ENCODE results near the gene KCNH1. TPM values are rescaled to one million over a fixed set of nuclear protein-coding genes. Genes with fewer than 3 reads are reported as not detected.

KCNH1 gene
- polyA plus RNA-seq, 2 donors, result 0.06 to 0.08 TPM

DNA sequence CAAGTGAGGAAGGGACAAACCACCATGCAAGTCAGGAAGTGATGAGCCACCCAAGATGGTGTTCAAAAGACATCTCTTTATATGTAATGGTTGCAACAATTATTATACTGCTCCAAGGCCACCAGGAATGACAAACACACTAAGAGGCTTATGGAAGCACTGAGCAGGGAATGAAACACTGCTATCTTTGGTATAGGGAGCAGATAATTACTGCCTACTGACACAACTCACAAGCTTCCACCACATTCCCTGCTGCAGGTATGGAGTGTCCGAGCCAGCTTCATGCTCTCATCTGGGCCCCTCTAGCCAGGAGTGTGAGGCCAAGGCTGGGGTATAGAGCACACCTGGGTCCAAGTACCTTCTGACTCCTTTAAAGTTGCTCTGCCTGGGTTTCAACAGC lies 433.9 kb downstream of the KCNH1 start:
- H3K9me3 ChIP-seq (ENCODE audit: control insufficient read depth in 2 of 2, insufficient read depth in 1 of 2, low read depth in 1 of 2, low read length in 1 of 2), result no peaks in the 10 kb centered on the region
- no peaks in the 10 kb centered on the region for H3K36me3 ChIP-seq (ENCODE audit: control insufficient read depth in 2 of 2, insufficient read depth in 2 of 2, low read length in 1 of 2)
- H3K4me1 ChIP-seq (ENCODE audit: control insufficient read depth in 2 of 2, insufficient read depth in 2 of 2, low read length in 1 of 2), result peaks cover 0 to 3% of the 10 kb centered on the region in 2 donors
- no peaks in the 10 kb centered on the region for H3K27me3 ChIP-seq (ENCODE audit: control insufficient read depth in 1 of 2, insufficient read depth in 2 of 2, low read length in 2 of 2)
- WGBS, 2 donors, result 82 to 84% methylated on average over 1 of the region's 1 CpG
- no peak overlapping the region for H3K4me3 ChIP-seq (ENCODE audit: low read depth in 1 of 2, low read length in 2 of 2)
- no peak overlapping the region for H3K27ac ChIP-seq (ENCODE audit: low read depth in 2 of 2, low read length in 1 of 2)

DNA sequence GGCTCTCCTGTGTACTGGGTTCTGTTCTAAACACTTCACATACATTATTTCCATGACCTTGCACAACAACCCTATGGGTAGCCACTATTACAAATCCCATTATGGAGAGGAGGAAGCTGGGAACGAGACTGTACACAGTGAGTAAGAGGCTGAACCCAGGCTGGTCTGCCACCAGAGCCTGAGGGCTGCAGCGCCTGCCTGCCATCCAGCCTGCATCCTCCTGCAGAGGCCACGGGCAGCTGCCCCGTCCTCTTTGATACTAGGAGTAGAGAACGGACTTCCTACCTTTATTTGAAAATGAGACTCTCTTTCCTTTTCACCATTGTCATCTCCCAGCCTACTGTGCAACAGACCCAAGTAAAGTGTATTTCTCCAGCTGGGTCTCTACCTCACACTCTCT lies 435.3 kb downstream of the KCNH1 start:
- 84 to 96% methylated on average over 5 of the region's 5 CpGs for WGBS, 2 donors

DNA sequence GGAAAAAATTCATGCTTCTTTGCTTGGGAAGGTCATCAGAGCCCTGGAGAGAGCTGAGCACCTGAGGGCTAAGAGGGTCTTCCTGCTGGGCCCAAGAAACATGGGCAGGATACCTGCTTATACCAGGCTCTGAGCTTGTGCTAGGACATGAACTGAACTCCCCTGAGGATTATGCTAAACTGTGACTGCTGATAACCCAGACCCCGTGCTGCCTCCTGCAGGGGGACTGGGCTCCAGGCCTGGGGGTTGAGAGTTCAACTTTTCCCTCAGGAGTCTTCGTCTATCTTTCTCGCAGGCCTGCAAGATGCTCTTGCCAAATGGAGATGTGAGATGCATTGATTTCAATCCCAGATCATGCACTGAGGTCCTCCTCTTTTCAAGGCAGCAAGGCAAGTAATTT lies 436.8 kb downstream of the KCNH1 start:
- WGBS, 2 donors, result 75 to 78% methylated on average over 3 of the region's 3 CpGs
- H3K36me3 ChIP-seq (ENCODE audit: control insufficient read depth in 2 of 2, insufficient read depth in 2 of 2, low read length in 1 of 2), result no peaks in the 10 kb centered on the region
- no peak overlapping the region for H3K4me3 ChIP-seq (ENCODE audit: low read depth in 1 of 2, low read length in 2 of 2)
- H3K27ac ChIP-seq (ENCODE audit: low read depth in 2 of 2, low read length in 1 of 2), result no peak overlapping the region
- no peaks in the 10 kb centered on the region for H3K27me3 ChIP-seq (ENCODE audit: control insufficient read depth in 1 of 2, insufficient read depth in 2 of 2, low read length in 2 of 2)
- peaks cover 0 to 3% of the 10 kb centered on the region in 2 donors for H3K4me1 ChIP-seq (ENCODE audit: control insufficient read depth in 2 of 2, insufficient read depth in 2 of 2, low read length in 1 of 2)
- H3K9me3 ChIP-seq (ENCODE audit: control insufficient read depth in 2 of 2, insufficient read depth in 1 of 2, low read depth in 1 of 2, low read length in 1 of 2), result no peaks in the 10 kb centered on the region

More for the DNA sequence above, 435.3 kb downstream of the KCNH1 start:
- H3K9me3 ChIP-seq (ENCODE audit: control insufficient read depth in 2 of 2, insufficient read depth in 1 of 2, low read depth in 1 of 2, low read length in 1 of 2), result no peaks in the 10 kb centered on the region
- H3K4me1 ChIP-seq (ENCODE audit: control insufficient read depth in 2 of 2, insufficient read depth in 2 of 2, low read length in 1 of 2), result peaks cover 0 to 3% of the 10 kb centered on the region in 2 donors
- no peaks in the 10 kb centered on the region for H3K27me3 ChIP-seq (ENCODE audit: control insufficient read depth in 1 of 2, insufficient read depth in 2 of 2, low read length in 2 of 2)
- H3K4me3 ChIP-seq (ENCODE audit: low read depth in 1 of 2, low read length in 2 of 2), result no peak overlapping the region
- no peaks in the 10 kb centered on the region for H3K36me3 ChIP-seq (ENCODE audit: control insufficient read depth in 2 of 2, insufficient read depth in 2 of 2, low read length in 1 of 2)
- H3K27ac ChIP-seq (ENCODE audit: low read depth in 2 of 2, low read length in 1 of 2), result no peak overlapping the region

DNA sequence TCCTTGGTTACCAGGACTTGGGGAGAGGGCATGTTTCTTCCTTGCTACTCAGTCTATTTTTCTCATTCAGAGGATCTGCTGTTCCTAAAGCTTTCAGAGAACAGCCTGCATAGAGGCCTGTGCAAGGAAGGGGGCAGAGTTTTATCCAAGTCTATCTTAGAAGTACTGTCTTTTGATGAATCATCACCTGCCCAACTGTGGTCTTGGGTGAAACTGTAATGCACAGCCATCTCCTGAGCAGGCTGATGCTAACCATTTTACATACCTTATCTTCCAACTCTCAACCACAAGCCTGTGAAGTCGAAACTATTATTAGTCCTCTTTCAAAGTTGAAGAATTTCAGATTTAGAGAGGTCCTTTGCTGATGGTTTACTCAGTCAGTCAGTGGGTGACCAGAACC lies 437.2 kb downstream of the KCNH1 start:
- H3K27me3 ChIP-seq (ENCODE audit: control insufficient read depth in 1 of 2, insufficient read depth in 2 of 2, low read length in 2 of 2), result no peaks in the 10 kb centered on the region
- no peak overlapping the region for H3K4me3 ChIP-seq (ENCODE audit: low read depth in 1 of 2, low read length in 2 of 2)
- peaks cover 0 to 3% of the 10 kb centered on the region in 2 donors for H3K4me1 ChIP-seq (ENCODE audit: control insufficient read depth in 2 of 2, insufficient read depth in 2 of 2, low read length in 1 of 2)
- H3K27ac ChIP-seq (ENCODE audit: low read depth in 2 of 2, low read length in 1 of 2), result no peak overlapping the region
- no peaks in the 10 kb centered on the region for H3K9me3 ChIP-seq (ENCODE audit: control insufficient read depth in 2 of 2, insufficient read depth in 1 of 2, low read depth in 1 of 2, low read length in 1 of 2)
- WGBS, 2 donors, result 78 to 79% methylated on average over 1 of the region's 1 CpG
- no peaks in the 10 kb centered on the region for H3K36me3 ChIP-seq (ENCODE audit: control insufficient read depth in 2 of 2, insufficient read depth in 2 of 2, low read length in 1 of 2)

DNA sequence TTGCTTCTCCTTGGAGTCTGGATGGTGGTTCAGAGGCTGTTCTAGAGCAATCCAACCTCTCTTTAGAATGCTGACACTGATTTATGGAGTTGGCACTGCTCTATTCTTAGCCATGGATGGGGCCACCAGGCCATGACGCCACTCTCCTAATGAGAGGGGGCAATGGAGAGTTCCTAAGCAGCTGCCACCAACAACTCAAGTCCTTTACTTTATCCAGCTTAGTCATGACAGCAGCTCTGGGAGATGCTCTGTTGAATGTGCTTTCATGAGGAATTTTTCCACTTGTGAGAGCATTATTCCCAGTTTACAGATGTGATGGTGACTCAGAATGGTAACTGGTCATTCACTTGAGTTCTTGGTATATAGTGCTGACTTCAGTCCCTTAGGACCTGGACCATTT lies 438.9 kb downstream of the KCNH1 start:
- Histone ChIP-seq H3K9me3 (ENCODE audit: control insufficient read depth in 2 of 2, insufficient read depth in 1 of 2, low read depth in 1 of 2, low read length in 1 of 2) (no peaks in the 10 kb centered on the region), H3K4me3 (ENCODE audit: low read depth in 1 of 2, low read length in 2 of 2) (no peak overlapping the region), H3K27me3 (ENCODE audit: control insufficient read depth in 1 of 2, insufficient read depth in 2 of 2, low read length in 2 of 2) (no peaks in the 10 kb centered on the region), H3K4me1 (ENCODE audit: control insufficient read depth in 2 of 2, insufficient read depth in 2 of 2, low read length in 1 of 2) (peaks cover 0 to 3% of the 10 kb centered on the region in 2 donors), H3K27ac (ENCODE audit: low read depth in 2 of 2, low read length in 1 of 2) (no peak overlapping the region), H3K36me3 (ENCODE audit: control insufficient read depth in 2 of 2, insufficient read depth in 2 of 2, low read length in 1 of 2) (no peaks in the 10 kb centered on the region)
- WGBS, 2 donors, result 74 to 75% methylated on average over 1 of the region's 1 CpG

DNA sequence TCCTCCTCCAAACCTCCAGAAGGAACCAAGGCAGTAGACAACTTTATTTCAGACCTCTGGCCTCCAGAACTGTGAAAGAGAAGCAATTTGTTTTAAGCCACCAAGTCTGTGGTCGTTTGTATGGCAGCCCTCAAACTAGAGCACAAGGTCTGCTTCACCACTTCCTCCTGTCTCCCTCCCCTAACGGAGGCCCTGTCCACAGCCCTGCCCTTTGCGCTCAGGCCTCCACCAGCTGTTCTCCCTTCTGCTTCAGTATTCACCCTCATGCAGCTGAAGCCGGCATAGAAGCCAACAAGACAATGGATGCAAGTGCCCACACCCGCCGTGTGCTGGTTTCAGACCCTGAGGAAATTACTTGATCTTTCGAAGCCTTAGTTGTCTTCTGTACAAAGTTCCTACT lies 441.2 kb downstream of the KCNH1 start:
- H3K4me3 ChIP-seq (ENCODE audit: low read depth in 1 of 2, low read length in 2 of 2), result no peak overlapping the region
- WGBS, 2 donors, result 63 to 70% methylated on average over 7 of the region's 7 CpGs

DNA sequence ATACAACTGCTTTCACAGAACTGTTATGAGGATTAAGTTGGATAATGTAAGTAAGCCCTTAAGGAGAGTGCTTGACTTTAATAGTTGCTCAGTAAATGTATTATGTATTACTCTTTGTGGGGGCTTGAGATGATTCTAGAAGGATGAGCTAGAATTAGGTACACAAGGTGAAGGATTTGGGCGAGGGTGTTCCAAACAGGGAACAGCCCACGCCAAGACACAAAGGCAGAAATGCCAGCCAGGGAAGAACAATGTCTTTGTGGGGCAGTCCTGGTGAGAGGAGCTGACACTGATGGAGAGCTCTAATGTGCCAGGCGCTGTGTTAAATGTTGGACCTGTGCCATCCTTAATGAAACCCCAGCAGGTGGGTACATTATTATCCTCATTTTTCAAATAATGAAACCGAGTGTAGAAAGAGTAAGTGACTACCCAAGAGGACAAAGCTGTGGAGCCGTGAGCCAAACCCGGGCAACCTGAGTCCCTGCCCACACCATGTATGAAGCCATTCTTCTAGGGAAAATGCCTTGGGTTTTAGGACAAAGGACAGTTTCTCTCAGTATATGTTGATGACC lies 442.8 kb downstream of the KCNH1 start:
- Histone ChIP-seq H3K27ac (ENCODE audit: low read depth in 2 of 2, low read length in 1 of 2) (no peak overlapping the region), H3K36me3 (ENCODE audit: control insufficient read depth in 2 of 2, insufficient read depth in 2 of 2, low read length in 1 of 2) (no peaks in the 10 kb centered on the region), H3K27me3 (ENCODE audit: control insufficient read depth in 1 of 2, insufficient read depth in 2 of 2, low read length in 2 of 2) (no peaks in the 10 kb centered on the region), H3K9me3 (ENCODE audit: control insufficient read depth in 2 of 2, insufficient read depth in 1 of 2, low read depth in 1 of 2, low read length in 1 of 2) (no peaks in the 10 kb centered on the region), H3K4me3 (ENCODE audit: low read depth in 1 of 2, low read length in 2 of 2) (no peak overlapping the region), H3K4me1 (ENCODE audit: control insufficient read depth in 2 of 2, insufficient read depth in 2 of 2, low read length in 1 of 2) (no peaks in the 10 kb centered on the region)
- 87 to 88% methylated on average over 6 of the region's 6 CpGs for WGBS, 2 donors

More for the DNA sequence above, 441.2 kb downstream of the KCNH1 start:
- no peaks in the 10 kb centered on the region for H3K9me3 ChIP-seq (ENCODE audit: control insufficient read depth in 2 of 2, insufficient read depth in 1 of 2, low read depth in 1 of 2, low read length in 1 of 2)
- peaks cover 0 to 3% of the 10 kb centered on the region in 2 donors for H3K4me1 ChIP-seq (ENCODE audit: control insufficient read depth in 2 of 2, insufficient read depth in 2 of 2, low read length in 1 of 2)
- no peaks in the 10 kb centered on the region for H3K36me3 ChIP-seq (ENCODE audit: control insufficient read depth in 2 of 2, insufficient read depth in 2 of 2, low read length in 1 of 2)
- no peak overlapping the region for H3K27ac ChIP-seq (ENCODE audit: low read depth in 2 of 2, low read length in 1 of 2)
- no peaks in the 10 kb centered on the region for H3K27me3 ChIP-seq (ENCODE audit: control insufficient read depth in 1 of 2, insufficient read depth in 2 of 2, low read length in 2 of 2)

DNA sequence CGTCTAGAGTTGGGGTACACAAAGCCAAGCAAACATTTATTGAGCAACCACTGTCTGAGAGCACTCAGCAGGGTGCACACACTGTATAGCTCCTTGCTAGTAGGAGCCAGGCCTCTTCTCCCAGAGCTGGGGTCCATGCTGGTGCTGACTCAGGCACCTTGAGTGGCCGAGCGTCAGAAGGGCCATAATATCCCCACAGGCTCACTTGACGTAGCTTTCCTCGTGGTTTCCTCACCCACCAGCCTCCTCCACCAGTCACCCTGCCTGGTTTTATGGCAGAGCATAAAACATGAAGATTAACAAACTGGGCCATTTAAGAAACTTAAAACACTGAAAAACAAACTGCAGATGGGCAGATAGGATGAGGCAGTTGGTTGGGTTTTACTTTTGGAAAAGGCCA lies 443.7 kb downstream of the KCNH1 start:
- H3K27ac ChIP-seq (ENCODE audit: low read depth in 2 of 2, low read length in 1 of 2), result no peak overlapping the region
- no peaks in the 10 kb centered on the region for H3K4me1 ChIP-seq (ENCODE audit: control insufficient read depth in 2 of 2, insufficient read depth in 2 of 2, low read length in 1 of 2)
- WGBS, 2 donors, result 94 to 97% methylated on average over 5 of the region's 5 CpGs
- H3K4me3 ChIP-seq (ENCODE audit: low read depth in 1 of 2, low read length in 2 of 2), result no peak overlapping the region
- no peaks in the 10 kb centered on the region for H3K36me3 ChIP-seq (ENCODE audit: control insufficient read depth in 2 of 2, insufficient read depth in 2 of 2, low read length in 1 of 2)
- no peaks in the 10 kb centered on the region for H3K9me3 ChIP-seq (ENCODE audit: control insufficient read depth in 2 of 2, insufficient read depth in 1 of 2, low read depth in 1 of 2, low read length in 1 of 2)
- H3K27me3 ChIP-seq (ENCODE audit: control insufficient read depth in 1 of 2, insufficient read depth in 2 of 2, low read length in 2 of 2), result no peaks in the 10 kb centered on the region

DNA sequence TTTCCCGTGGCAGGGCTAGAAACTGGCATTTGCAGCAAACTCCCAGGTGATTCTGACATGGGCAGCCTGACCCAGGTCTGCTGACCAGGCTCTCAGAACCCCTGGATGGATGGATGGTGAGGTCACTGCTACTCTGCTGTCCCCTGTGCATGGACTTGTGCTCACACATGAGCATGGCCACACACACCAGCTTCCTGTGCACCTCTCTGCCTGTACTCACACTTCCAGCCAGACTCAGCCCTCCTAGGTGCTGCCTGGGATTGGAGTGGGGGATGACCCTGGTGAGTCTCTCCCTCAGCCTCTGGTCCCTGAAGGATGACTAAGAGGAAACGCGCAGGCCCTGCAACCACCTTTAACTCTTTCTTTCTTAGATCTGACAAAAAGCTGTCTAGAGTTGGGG lies 444.1 kb downstream of the KCNH1 start:
- H3K4me3 ChIP-seq (ENCODE audit: low read depth in 1 of 2, low read length in 2 of 2), result no peak overlapping the region
- no peaks in the 10 kb centered on the region for H3K4me1 ChIP-seq (ENCODE audit: control insufficient read depth in 2 of 2, insufficient read depth in 2 of 2, low read length in 1 of 2)
- no peak overlapping the region for H3K27ac ChIP-seq (ENCODE audit: low read depth in 2 of 2, low read length in 1 of 2)
- H3K36me3 ChIP-seq (ENCODE audit: control insufficient read depth in 2 of 2, insufficient read depth in 2 of 2, low read length in 1 of 2), result no peaks in the 10 kb centered on the region
- 83 to 92% methylated on average over 3 of the region's 3 CpGs for WGBS, 2 donors
- H3K9me3 ChIP-seq (ENCODE audit: control insufficient read depth in 2 of 2, insufficient read depth in 1 of 2, low read depth in 1 of 2, low read length in 1 of 2), result no peaks in the 10 kb centered on the region
- no peaks in the 10 kb centered on the region for H3K27me3 ChIP-seq (ENCODE audit: control insufficient read depth in 1 of 2, insufficient read depth in 2 of 2, low read length in 2 of 2)

DNA sequence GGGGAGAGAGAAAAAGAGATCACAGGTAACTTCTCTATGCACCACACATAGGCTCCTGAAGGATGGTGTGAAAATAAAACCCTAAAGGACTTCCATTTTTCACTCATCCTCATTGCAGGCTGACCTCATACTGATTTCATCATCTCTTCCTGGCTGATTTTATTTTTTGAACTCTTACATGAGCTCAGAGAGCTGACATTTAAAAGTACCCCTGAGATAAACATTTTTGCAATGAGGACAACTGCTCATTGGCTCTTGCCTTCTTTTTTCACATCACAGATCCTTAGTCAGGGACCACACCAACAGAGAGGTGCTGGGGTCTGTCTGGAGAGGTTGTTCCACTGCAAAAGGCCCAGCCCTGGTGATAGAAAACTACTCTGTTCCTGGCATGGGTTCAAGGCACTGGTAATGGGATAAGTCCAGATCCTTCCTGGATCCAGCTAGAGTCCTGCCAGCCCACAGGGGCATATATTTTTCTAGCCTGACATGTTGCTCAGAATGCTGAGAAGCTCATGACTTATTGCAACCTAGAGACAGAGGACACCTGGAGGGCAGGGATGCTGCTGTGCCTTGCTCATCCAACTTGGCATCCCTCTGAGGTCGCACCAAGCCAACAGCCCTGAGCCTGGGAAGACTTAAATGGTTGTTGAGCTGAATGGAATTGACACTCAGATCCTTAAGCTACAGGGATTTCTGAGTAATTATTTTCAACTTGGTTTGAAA lies 445.3 kb downstream of the KCNH1 start:
- Histone ChIP-seq H3K36me3 (ENCODE audit: control insufficient read depth in 2 of 2, insufficient read depth in 2 of 2, low read length in 1 of 2) (no peaks in the 10 kb centered on the region), H3K4me3 (ENCODE audit: low read depth in 1 of 2, low read length in 2 of 2) (no peak overlapping the region), H3K27ac (ENCODE audit: low read depth in 2 of 2, low read length in 1 of 2) (no peak overlapping the region), H3K4me1 (ENCODE audit: control insufficient read depth in 2 of 2, insufficient read depth in 2 of 2, low read length in 1 of 2) (no peaks in the 10 kb centered on the region), H3K27me3 (ENCODE audit: control insufficient read depth in 1 of 2, insufficient read depth in 2 of 2, low read length in 2 of 2) (no peaks in the 10 kb centered on the region), H3K9me3 (ENCODE audit: control insufficient read depth in 2 of 2, insufficient read depth in 1 of 2, low read depth in 1 of 2, low read length in 1 of 2) (no peaks in the 10 kb centered on the region)
- WGBS, 2 donors, result 65 to 73% methylated on average over 1 of the region's 1 CpG
